ENCODE measurements around the gene HIP1R. TPM values are rescaled to one million over a fixed set of nuclear protein-coding genes. Genes with fewer than 3 reads are reported as not detected.
A peak's percentile ranks its signal among the peaks of the same experiment; 100 is the strongest.

Gene HIP1R
- total and polyA plus RNA-seq, 2 of the 13 experiments (the other 11 are each of a cell fraction or from before 2014, with no cell fraction given): 18.4 to 25.5 TPM

- TF ChIP-seq ZNF687 (CRISPR knock-in tag; IDR thresholded peaks at IDR 0.05) (peak; percentile 66), ZNF383 (CRISPR knock-in tag; IDR thresholded peaks at IDR 0.05; ENCODE audit: borderline replicate concordance) (peak; percentile 70; the same call in 1 of the 2 replicates), MEIS1 (CRISPR knock-in tag; IDR thresholded peaks at IDR 0.05; ENCODE audit: borderline replicate concordance) (0 out of 2 replicates have a peak, but pooled peaks have one; percentile 23), ZNF367 (CRISPR knock-in tag; IDR thresholded peaks at IDR 0.05; ENCODE audit: borderline replicate concordance) (no peak), KDM3A (CRISPR knock-in tag; IDR thresholded peaks at IDR 0.05; ENCODE audit: low read depth) (no peak), CREM (IDR thresholded peaks at IDR 0.05) (no peak), CREM (CRISPR knock-in tag; IDR thresholded peaks at IDR 0.05) (no peak), ZNF136 (CRISPR knock-in tag; IDR thresholded peaks at IDR 0.05; ENCODE audit: low read depth) (no peak), RBM22 (optimal IDR thresholded peaks at IDR 0.05; ENCODE audit: low read length) (no peak), ELF3 (CRISPR knock-in tag; IDR thresholded peaks at IDR 0.05) (peak; percentile 40; the same call in 1 of the 2 replicates), HIVEP1 (CRISPR knock-in tag; IDR thresholded peaks at IDR 0.05) (no peak), FOSL1 (CRISPR knock-in tag; IDR thresholded peaks at IDR 0.05; ENCODE audit: borderline replicate concordance) (no peak), ZBTB7A (CRISPR knock-in tag; IDR thresholded peaks at IDR 0.05) (no peak), ZBTB38 (CRISPR knock-in tag; IDR thresholded peaks at IDR 0.05) (no peak), ELF4 (CRISPR knock-in tag; IDR thresholded peaks at IDR 0.05; ENCODE audit: borderline replicate concordance) (no peak), HNF1A (IDR thresholded peaks at IDR 0.05; ENCODE audit: low read depth) (no peak), HNF1A (CRISPR knock-in tag; IDR thresholded peaks at IDR 0.05; ENCODE audit: borderline replicate concordance) (0 out of 2 replicates have a peak, but pooled peaks have one; percentile 23), ZNF777 (CRISPR knock-in tag; IDR thresholded peaks at IDR 0.05) (no peak), RFXAP (CRISPR knock-in tag; IDR thresholded peaks at IDR 0.05; ENCODE audit: borderline replicate concordance) (no peak), NFYC (CRISPR knock-in tag; IDR thresholded peaks at IDR 0.05) (no peak), ZSCAN9 (CRISPR knock-in tag; IDR thresholded peaks at IDR 0.05; ENCODE audit: borderline replicate concordance) (no peak)
- TF ChIP-seq, protein P1, sequence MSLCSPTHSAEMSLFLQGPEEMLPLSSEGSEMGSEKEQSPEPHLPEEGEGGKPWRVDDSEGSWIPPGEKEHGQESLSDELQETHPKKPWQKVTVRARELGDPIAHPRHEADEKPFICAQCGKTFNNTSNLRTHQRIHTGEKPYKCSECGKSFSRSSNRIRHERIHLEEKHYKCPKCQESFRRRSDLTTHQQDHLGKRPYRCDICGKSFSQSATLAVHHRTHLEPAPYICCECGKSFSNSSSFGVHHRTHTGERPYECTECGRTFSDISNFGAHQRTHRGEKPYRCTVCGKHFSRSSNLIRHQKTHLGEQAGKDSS (CRISPR knock-in tag; IDR thresholded peaks at IDR 0.05; ENCODE audit: borderline replicate concordance, low read depth): no peak
Observed at GRCh38 chr12:122862872-122863701, 27.8 kb downstream of the HIP1R start (continued).

Measured in HepG2 (cell line).